Left ventricle myocardium inferior (tissue), 1 donor: ENCODE data around the gene SLC6A2. TPM values are rescaled to one million over a fixed set of nuclear protein-coding genes. Genes with fewer than 3 reads are reported as not detected.

Experiments used
- DNase-seq: peaks from one replicate; pipeline ENCODE4 v3.0.0-alpha.2; 2020
- H3K27ac ChIP-seq: fragments of 200-600 bp; replicated peaks from 2 replicates; pipeline ENCODE4 v1.8.0; 2021
- H3K27me3 ChIP-seq: fragments of 200-600 bp; 2 replicates; pipeline ENCODE4 v1.8.0; 2021; ENCODE audit warnings: low read depth
- H3K36me3 ChIP-seq: fragments of 200-600 bp; 2 replicates; pipeline ENCODE4 v1.8.0; 2021
- H3K4me1 ChIP-seq: fragments of 200-600 bp; 2 replicates; pipeline ENCODE4 v1.8.0; 2021
- H3K4me3 ChIP-seq: fragments of 200-600 bp; 2 replicates; pipeline ENCODE4 v1.8.0; 2021; ENCODE audit warnings: mild to moderate bottlenecking, moderate library complexity
- H3K9me3 ChIP-seq: fragments of 200-600 bp; replicated peaks from 2 replicates; pipeline ENCODE4 v1.8.0; 2021
- intact Hi-C: fragments of 100-400 bp; cut with micrococcal nuclease; formaldehyde crosslinking; loops from one replicate; pipeline ENCODE4 v1.11.0; 2022
- total RNA-seq: library from RNA; stranded (reverse); fragmentation: NEBNext Ultra II Directional; extraction: Animal tissue kit (Norgen Biotek cat#: 25700); gene quantifications from one replicate; pipeline ENCODE4 v1.2.1, GENCODE V29; 2021
- TF ChIP-seq, protein P1 (sequence below): fragments of 200-600 bp; IDR thresholded peaks from 2 replicates; pipeline ENCODE4 v1.8.0; 2021; ENCODE audit warnings: antibody characterized with exemption, mild to moderate bottlenecking, borderline replicate concordance
- donor health status: DM: no; HTN: yes; CAD: no; lungs with severe emphysema.

SLC6A2 gene
- total RNA-seq, 1 donor from 2014 or later = not detected

DNA sequence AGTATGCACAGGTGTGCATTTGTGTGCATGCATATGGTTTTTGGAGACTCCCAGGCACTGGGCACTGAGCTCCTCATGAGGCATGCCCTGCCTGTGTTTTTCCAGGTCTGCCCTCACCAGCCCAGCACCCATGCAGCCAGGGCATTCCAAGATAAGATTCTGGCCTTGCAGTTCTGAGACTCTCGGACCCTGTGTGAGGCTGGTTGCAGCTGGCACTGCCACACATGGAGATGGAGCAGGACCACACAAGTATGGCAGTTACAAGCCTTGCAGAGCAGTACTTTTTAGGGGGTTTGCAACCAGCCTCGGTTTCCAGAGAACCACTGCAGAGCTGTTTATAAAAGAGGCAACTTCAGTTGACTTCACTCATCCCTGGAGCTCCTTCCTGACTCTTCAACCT lies 10.2 kb downstream of the SLC6A2 start:
- Histone ChIP-seq H3K9me3 (peaks cover 8% of the 10 kb centered on the region), H3K27ac (no peak overlapping the region), H3K4me1 (peaks cover 12% of the 10 kb centered on the region), H3K4me3 (no peak overlapping the region), H3K27me3 (peaks cover 46% of the 10 kb centered on the region), H3K36me3 (no peaks in the 10 kb centered on the region)
- intact Hi-C loops = no loop called here
- TF ChIP-seq, protein P1, sequence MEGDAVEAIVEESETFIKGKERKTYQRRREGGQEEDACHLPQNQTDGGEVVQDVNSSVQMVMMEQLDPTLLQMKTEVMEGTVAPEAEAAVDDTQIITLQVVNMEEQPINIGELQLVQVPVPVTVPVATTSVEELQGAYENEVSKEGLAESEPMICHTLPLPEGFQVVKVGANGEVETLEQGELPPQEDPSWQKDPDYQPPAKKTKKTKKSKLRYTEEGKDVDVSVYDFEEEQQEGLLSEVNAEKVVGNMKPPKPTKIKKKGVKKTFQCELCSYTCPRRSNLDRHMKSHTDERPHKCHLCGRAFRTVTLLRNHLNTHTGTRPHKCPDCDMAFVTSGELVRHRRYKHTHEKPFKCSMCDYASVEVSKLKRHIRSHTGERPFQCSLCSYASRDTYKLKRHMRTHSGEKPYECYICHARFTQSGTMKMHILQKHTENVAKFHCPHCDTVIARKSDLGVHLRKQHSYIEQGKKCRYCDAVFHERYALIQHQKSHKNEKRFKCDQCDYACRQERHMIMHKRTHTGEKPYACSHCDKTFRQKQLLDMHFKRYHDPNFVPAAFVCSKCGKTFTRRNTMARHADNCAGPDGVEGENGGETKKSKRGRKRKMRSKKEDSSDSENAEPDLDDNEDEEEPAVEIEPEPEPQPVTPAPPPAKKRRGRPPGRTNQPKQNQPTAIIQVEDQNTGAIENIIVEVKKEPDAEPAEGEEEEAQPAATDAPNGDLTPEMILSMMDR = no peak
- DNase-seq = no peak

DNA sequence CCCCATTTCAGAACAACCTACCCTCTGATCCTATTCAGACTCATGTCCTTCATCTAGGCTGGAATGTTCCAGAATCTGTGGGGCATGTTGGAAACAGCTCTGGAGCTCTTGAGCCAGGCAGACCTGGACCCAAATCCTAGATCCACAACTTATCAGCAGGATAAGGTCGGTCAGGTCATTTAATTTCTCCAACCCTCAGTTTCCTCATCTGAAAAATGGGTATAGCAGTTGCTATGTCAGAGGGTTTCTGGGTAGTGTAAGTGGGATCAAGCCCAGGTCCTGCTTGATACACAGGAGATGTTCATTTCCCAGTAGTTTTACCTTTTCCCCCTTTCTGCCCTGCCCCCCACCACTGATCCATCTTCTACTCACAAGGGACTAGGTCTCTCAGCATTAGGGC lies 12.0 kb downstream of the SLC6A2 start:
- intact Hi-C loops = no loop called here

DNA sequence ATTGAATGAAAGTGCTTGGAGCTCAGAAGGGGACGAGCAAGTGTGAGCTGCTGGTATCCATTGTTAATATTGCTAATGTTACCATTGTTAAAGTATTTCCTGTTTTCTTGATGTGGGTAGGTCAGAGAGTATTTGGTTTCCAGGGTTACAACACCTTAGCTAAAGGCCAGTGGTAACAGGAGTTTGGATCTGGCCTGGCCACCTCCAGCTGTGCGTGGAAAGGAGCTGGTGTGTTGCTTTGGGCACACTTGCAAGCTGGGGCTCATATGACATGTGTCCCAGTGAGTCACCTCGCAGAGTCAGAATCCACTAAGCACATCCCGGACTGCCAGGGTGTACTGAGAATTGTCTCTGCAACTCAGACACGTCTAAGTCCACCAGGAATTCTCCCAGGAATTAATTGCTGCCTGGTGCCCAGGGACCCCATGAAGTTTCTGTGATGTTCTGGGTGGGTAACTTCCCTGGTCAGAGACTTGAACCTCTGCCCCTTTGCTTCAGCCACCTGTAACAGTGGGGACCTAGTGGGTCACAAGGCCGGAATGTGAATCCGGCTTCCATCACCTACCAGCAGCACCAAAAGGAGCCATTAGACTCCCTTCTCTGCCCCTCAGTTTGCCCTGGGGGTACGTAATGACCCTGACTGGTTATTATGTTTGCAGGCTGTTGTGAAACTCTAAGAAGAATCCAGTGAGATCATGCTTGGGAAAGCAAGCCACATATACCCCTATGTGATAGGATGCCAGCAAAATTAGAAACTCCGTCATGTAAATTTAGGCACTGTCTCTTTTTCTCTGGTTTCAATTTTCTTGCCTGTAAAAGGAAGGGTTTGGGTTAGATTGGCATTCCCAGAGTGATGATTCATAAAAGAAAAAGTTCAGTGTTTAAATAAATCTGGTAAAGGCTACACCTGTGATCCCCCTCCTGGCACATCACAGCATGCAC lies 12.8 kb downstream of the SLC6A2 start:
- DNase-seq = no peak
- H3K36me3 ChIP-seq = no peaks in the 10 kb centered on the region
- H3K4me3 ChIP-seq = no peak overlapping the region
- TF ChIP-seq, protein P1 = no peak
- peaks cover 47% of the 10 kb centered on the region for H3K27me3 ChIP-seq
- H3K27ac ChIP-seq = no peak overlapping the region
- intact Hi-C loops = no loop called here
- peaks cover 9% of the 10 kb centered on the region for H3K4me1 ChIP-seq
- H3K9me3 ChIP-seq = peaks cover 3% of the 10 kb centered on the region

More for the DNA sequence above, 12.0 kb downstream of the SLC6A2 start:
- Histone ChIP-seq H3K4me1 (peaks cover 12% of the 10 kb centered on the region), H3K9me3 (peaks cover 8% of the 10 kb centered on the region), H3K27ac (no peak overlapping the region), H3K36me3 (no peaks in the 10 kb centered on the region), H3K4me3 (no peak overlapping the region), H3K27me3 (peaks cover 47% of the 10 kb centered on the region)
- no peak for DNase-seq
- TF ChIP-seq, protein P1 = no peak

DNA sequence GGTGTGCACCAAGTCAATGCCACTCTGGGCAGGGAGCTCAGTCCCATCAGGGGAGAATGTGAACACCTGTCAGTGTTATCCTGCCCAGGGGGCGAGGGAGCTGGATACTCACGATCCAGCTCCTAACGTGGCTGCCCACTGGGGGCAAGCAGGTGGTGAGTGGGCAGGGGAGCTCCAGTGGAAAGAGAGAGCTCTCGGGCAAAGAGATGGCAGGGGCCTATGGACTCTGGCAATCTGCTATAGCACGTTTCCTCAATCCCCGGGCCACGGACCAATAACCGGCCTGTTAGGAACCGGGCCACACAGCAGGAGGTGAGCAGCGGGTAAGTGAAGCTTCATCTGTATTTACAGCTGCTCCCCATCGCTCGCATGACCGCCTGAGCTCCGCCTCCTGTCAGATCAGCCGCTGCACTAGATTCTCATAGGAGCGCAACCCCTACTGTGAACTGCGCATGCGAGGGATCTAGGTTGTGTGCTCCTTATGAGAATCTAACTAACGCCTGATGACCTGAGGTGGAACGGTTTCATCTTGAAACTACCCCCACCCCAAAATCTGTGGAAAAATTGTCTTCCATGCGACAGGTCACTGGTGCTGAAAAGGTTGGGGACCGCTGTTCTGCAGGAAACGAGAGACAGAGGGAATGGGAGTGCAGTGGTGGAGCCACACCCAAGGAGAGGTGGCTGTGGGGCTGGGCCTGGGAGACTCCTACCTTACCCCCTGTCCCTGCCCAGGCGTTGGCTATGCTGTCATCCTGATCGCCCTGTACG lies 15.6 kb downstream of the SLC6A2 start:
- Histone ChIP-seq H3K27ac (no peak overlapping the region), H3K36me3 (no peaks in the 10 kb centered on the region), H3K4me1 (peaks cover 9% of the 10 kb centered on the region), H3K4me3 (no peak overlapping the region), H3K27me3 (peaks cover 29% of the 10 kb centered on the region), H3K9me3 (no peaks in the 10 kb centered on the region)
- DNase-seq = no peak
- intact Hi-C loops = no loop called here
- TF ChIP-seq, protein P1 = no peak

DNA sequence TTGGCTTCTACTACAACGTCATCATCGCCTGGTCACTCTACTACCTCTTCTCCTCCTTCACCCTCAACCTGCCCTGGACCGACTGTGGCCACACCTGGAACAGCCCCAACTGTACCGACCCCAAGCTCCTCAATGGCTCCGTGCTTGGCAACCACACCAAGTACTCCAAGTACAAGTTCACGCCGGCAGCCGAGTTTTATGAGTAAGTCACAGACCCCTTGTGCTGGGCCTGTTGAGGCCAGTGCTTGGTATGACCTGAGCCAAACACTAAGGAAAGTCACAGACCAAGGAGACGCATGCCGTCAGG lies 16.1 kb downstream of the SLC6A2 start:
- intact Hi-C loops = no loop called here
- no peak for DNase-seq
- Histone ChIP-seq H3K27me3 (peaks cover 26% of the 10 kb centered on the region), H3K4me1 (peaks cover 9% of the 10 kb centered on the region), H3K27ac (no peak overlapping the region), H3K36me3 (no peaks in the 10 kb centered on the region), H3K9me3 (no peaks in the 10 kb centered on the region), H3K4me3 (no peak overlapping the region)
- TF ChIP-seq, protein P1 = no peak
